Osteocyte (in vitro differentiated cells): ENCODE data around the gene CYP46A1. TPM values are rescaled to one million over a fixed set of nuclear protein-coding genes. Genes with fewer than 3 reads are reported as not detected.

Experiments
- DNase-seq: peaks from one replicate; pipeline ENCODE4 v3.0.0; 2021; ENCODE audit warnings: mixed read lengths; ENCODE audit not compliant: unreplicated experiment; ENCODE audit errors: extremely low spot score
- H3K27ac Mint-ChIP-seq: one replicate; pipeline ENCODE4 v1.8.0; 2021; ENCODE audit warnings: mild to moderate bottlenecking, mixed read lengths; ENCODE audit not compliant: unreplicated experiment
- H3K27me3 Mint-ChIP-seq: one replicate; pipeline ENCODE4 v1.8.0; 2021; ENCODE audit warnings: mixed read lengths; ENCODE audit not compliant: unreplicated experiment
- H3K36me3 Mint-ChIP-seq: one replicate; pipeline ENCODE4 v1.8.0; 2021; ENCODE audit warnings: mixed read lengths; ENCODE audit not compliant: unreplicated experiment
- H3K4me1 Mint-ChIP-seq: one replicate; pipeline ENCODE4 v1.8.0; 2021; ENCODE audit warnings: mixed read lengths; ENCODE audit not compliant: unreplicated experiment
- H3K4me3 Mint-ChIP-seq: one replicate; pipeline ENCODE4 v1.8.0; 2021; ENCODE audit warnings: mild to moderate bottlenecking, moderate library complexity, mixed read lengths; ENCODE audit not compliant: unreplicated experiment
- H3K9me3 Mint-ChIP-seq: one replicate; pipeline ENCODE4 v1.8.0; 2021; ENCODE audit warnings: mixed read lengths; ENCODE audit not compliant: unreplicated experiment
- CTCF ChIP-seq: fragments of 200-600 bp; sonication (generic); IDR thresholded peaks from 2 replicates; pipeline ENCODE4 v1.5.0; 2021; ENCODE audit warnings: antibody characterized with exemption, mild to moderate bottlenecking, moderate library complexity
- total RNA-seq: library from RNA; stranded (reverse); gene quantifications from 2 replicates; pipeline ENCODE4 v1.2.1, GENCODE V29; 2021

The CYP46A1 gene
- total RNA-seq, 1 donor from 2014 or later: 1.3 TPM

- Mint-ChIP-seq H3K27me3 (no peaks in the 10 kb centered on the region), H3K4me3 (no peak overlapping the region), H3K36me3 (no peaks in the 10 kb centered on the region), H3K4me1 (peaks cover 9% of the 10 kb centered on the region), H3K27ac (no peak overlapping the region), H3K9me3 (no peaks in the 10 kb centered on the region)
- TF ChIP-seq CTCF: no peak
- DNase-seq: no peak
These were observed 49.7 kb downstream of the CYP46A1 start for GRCh38 chr14:99733540-99734405.

- DNase-seq: no peak
- no peaks in the 10 kb centered on the region for H3K27me3 Mint-ChIP-seq
- no peak overlapping the region for H3K27ac Mint-ChIP-seq
- H3K4me1 Mint-ChIP-seq: peaks cover 9% of the 10 kb centered on the region
- H3K36me3 Mint-ChIP-seq: no peaks in the 10 kb centered on the region
- no peaks in the 10 kb centered on the region for H3K9me3 Mint-ChIP-seq
- H3K4me3 Mint-ChIP-seq: no peak overlapping the region
- TF ChIP-seq CTCF: no peak
These were observed 50.4 kb downstream of the CYP46A1 start for GRCh38 chr14:99734406-99735051.

GRCh38 chr14:99735189-99736135, 51.4 kb downstream of the CYP46A1 start:
- H3K36me3 Mint-ChIP-seq: no peaks in the 10 kb centered on the region
- no peak for DNase-seq
- no peaks in the 10 kb centered on the region for H3K27me3 Mint-ChIP-seq
- no peak for TF ChIP-seq CTCF
- H3K4me3 Mint-ChIP-seq: no peak overlapping the region
- no peaks in the 10 kb centered on the region for H3K9me3 Mint-ChIP-seq
- H3K27ac Mint-ChIP-seq: no peak overlapping the region
- H3K4me1 Mint-ChIP-seq: peaks cover 6% of the 10 kb centered on the region

- Mint-ChIP-seq H3K36me3 (no peaks in the 10 kb centered on the region), H3K4me1 (peaks cover 6% of the 10 kb centered on the region), H3K4me3 (no peak overlapping the region), H3K27me3 (no peaks in the 10 kb centered on the region), H3K27ac (no peak overlapping the region), H3K9me3 (no peaks in the 10 kb centered on the region)
- TF ChIP-seq CTCF: no peak
- no peak for DNase-seq
These were observed 52.7 kb downstream of the CYP46A1 start for GRCh38 chr14:99736603-99737371.
